Suprapubic skin (tissue), 4 donors: ENCODE data around the gene GGNBP2.

ENCODE experiments used
- POLR2A ChIP-seq, 2 donors: fragments of 450-650 bp; IDR thresholded peaks; one replicate each; pipeline ENCODE4 v1.6.1; 2017; ENCODE audit warnings: antibody characterized with exemption in 2 of 2, mild to moderate bottlenecking in 2 of 2, moderate library complexity in 2 of 2
- POLR2AphosphoS5 ChIP-seq, 3 donors: sonication (generic); formaldehyde crosslinking; IDR thresholded peaks; one replicate each; pipeline ENCODE4 v1.6.1; 2017; ENCODE audit warnings: antibody characterized with exemption in 3 of 3

DNA sequence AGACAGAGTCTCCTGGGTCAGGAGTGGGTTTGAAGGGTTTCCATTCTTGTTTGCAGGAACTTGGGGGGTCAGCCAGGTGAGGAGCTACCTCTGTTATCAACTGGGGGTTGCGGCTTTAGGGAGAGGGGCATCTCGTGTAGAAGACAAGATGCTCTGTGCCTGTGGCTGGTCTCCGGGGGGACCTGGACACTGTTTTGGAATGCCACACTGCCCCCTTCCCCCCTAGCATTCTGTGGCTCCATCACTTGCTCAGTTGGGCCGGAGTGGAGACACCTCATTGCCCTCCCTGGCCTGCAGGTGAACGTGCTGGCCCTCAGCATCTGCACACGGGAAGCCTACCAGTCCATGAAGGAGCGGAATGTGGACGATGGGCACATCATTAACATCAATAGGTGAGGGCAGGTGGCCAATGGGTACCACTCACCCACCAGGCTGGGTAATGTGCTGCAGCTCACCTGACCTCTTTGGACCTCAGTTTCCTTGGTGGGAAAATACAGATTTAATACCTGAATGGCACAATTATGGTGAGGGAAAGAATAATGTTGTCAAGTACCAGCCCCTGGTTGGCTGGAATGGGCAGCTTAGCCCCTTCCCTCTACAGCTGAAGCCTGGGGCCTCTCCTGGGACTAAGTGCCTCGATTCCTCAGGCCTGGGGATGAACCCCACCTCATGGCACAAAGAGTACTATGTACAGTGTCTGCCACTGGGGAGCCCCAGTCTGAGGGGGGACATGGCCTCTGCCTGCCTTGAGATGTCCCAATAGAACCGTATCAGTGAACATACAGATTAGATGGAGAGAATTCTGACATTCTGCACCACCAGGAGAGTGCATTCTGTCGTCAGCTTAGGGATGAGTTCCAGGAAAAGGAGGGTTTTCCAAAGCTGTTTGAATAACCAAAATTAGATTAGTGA, 53.4 kb downstream of the GGNBP2 start:
- TF ChIP-seq POLR2AphosphoS5 (IDR thresholded peaks at IDR 0.05) (no peak), POLR2A (IDR thresholded peaks at IDR 0.05) (no peak)
